Hematopoietic multipotent progenitor cell treated with erythropoietin and hydrocortisone succinate and interleukin-3 and kit ligand, for 15 days (in vitro differentiated cells): Measurements from ENCODE around the gene CTSZ.
"Not testable (repeated sequence)": the region's sequence is repeated elsewhere in the genome, so short reads cannot be mapped to it uniquely, and the experiment has no call there.

ENCODE experiments used
- DNase-seq: peaks from one replicate; pipeline ENCODE4 v3.0.0-alpha.2; 2015; ENCODE audit warnings: low spot score

Gene CTSZ

GRCh38 chr20:59006864-59007664 is at the start of gene CTSZ:
TSS of gene CTSZ (minus strand) at chr20:59007254. CDS start at chr20:59007128, 126 bp downstream.
- DNase-seq: peak; percentile 59

DNA sequence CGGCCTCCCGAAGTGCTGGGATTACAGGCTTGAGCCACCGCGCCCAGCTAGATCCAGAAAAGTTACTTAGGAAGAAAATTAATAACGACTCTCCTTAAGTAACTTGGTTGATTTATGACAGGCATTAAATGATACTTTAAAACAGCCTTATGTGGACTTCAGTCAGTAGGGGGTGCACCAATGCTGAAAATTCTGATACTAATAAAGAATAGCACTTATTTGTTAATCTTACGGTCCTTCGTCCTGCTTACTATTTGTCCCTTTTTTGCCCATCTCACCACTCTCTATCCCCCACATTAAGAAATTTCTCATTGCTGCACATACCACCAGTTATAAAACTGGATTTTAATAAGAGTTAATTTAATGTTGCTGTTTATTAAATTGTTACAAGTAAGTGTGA is 48.2 kb upstream of the CTSZ start:
- no peak for DNase-seq

- no peak for DNase-seq
Measured at GRCh38 chr20:59051666-59052185, 44.7 kb upstream of the CTSZ start.

DNA sequence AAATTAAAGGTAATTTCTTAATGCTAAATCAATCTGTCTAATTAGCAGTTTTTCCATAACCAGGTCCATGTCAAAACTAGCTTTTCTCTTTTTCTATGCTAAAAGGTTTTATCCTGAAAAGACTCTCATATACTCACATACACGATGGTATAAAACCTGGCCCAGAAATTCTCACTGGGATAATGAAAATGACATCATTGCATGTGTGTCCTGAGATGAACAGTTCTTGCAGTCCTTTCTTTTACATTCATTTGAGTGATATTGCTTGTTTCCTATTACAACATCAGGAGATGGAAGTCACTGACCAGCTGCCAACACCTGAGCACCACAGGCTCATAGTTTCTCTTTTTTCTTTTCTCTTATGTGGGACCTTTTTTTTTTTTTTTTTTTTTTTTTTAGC is 43.4 kb upstream of the CTSZ start:
- no peak for DNase-seq

DNA sequence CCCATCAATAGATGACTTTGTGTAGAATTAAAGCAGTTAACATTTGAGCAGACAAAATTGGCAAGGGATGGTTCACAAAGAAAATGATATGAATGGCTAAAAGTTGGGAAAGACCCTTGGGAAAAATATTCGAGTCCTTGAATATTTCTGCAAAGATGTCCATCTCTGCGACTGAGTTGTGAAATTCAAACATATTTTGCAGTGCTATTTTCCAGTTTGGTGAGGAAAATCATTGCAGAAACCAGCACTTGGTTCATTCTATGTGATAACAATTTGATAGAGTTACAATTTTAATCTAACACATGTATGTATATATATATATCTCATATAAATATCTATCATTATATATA is 41.6 kb upstream of the CTSZ start:
- DNase-seq: no peak

GRCh38 chr20:59047938-59048680 is 41.1 kb upstream of the CTSZ start:
- DNase-seq: no peak

DNA sequence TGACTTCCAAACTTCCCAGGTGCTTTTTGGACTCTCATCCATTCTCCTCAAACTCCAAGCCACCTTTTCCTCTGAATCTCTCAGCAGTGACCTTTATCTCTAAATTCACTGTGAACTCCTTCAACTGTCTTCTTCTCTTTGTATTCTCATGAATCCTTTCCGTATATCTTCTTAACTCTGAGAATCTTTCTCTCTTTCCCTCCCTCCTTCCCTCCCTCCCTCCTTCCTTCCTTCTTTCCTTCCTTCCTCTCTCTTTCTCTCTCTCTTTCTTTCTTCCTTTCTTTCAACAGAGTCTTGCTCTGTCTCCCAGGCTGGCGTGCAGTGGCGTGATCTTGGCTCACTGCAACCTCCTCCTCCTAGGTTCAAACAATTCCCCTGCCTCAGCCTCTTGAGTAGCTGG is 39.8 kb upstream of the CTSZ start:
- no peak for DNase-seq

DNA sequence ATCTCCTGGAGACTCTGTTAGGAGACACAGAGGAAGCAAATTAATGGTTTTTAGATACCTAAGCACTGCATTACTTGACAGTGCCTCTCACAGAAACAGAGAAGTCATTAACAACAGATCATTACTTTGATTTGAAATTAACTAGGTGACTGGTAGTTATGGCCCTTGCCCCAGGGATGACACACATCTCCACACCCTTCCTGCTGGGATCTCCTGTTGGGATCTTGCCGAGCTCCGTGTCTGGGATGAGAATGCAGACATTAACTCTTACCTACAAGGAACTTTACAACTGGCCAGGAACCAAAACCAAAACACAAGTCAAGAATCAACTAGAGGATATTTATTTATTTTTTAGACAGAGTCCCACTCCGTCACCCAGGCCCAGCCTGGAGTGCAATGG is 37.7 kb upstream of the CTSZ start:
- no peak for DNase-seq

DNA sequence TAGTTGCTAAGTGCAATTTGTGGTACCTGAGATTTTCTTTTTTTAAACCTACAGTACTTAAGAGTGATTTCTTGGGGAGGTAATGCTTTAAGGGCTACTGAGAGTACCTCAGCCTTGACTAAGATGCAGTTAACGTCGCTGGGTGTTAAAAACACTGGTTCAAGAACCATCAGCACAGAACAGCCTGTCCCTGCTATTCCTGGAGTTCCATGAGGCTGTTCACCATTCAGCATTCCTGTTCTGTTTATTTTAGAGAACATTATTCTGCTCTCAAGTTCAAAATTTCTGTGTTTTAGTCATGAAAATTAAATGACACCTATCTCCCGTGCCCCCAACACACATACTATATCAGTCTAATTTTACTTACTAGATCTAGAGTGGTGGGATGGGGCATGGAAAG is 37.2 kb upstream of the CTSZ start:
- no peak for DNase-seq

DNA sequence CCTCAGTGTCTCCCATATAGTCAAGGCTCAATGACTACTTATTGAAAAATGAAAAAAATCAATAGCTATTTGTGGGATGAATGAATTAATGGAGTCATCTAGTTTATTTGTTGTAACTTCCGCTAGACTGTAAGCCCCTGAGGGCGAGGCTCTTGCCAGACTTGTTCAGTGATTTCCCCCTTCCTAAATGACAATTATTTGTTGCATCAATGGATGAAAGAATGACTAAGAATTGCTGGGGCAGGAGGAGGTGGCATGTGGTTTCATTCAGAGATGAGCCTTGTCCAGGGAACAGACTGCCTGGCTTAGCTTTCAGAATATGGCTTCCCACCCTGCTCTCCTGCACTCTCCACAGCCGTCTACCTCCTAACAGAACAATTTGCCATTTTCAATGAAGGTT is 36.6 kb upstream of the CTSZ start:
- DNase-seq: no peak

DNA sequence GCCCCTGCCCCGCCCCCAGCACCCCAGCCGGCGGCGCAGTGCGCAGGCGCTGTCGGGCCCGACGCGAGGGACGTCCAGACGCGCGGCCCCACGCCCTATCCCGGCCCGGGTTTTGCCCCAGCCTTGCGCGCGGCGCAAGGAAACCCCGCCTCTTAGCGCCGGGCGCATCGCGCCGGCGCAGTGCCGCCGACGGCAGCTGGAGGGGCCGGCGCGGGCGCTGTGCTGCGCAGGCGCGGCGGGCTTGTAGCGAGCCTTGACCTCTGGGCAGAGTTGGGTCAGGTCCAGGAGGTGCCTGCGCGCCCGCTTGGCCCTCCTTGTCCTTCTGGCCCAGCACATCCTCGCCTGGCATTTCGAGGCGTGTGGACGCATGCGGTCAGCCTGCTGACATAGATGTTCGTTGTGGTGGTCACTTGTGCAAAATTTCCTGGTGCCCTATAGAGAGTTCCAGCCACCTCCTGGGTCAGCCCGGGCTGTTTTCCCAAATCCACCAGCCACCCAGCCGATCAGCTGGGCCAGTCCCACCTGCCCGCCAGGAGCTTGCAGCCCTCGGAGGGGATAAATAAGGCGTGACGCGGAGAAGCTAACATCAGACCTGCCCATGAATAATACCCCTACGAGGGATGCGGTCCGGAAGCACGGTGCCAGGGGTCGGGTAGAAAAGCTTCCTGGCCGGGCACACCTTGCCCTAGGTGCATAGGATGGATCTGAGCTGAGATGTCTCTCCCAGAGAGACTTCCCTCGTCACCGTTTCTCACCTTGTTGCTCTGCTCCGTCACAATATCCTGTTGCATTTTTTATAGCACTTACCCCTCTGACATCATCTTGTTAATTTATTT is 36.0 kb upstream of the CTSZ start:
- peak; percentile 96 for DNase-seq

DNA sequence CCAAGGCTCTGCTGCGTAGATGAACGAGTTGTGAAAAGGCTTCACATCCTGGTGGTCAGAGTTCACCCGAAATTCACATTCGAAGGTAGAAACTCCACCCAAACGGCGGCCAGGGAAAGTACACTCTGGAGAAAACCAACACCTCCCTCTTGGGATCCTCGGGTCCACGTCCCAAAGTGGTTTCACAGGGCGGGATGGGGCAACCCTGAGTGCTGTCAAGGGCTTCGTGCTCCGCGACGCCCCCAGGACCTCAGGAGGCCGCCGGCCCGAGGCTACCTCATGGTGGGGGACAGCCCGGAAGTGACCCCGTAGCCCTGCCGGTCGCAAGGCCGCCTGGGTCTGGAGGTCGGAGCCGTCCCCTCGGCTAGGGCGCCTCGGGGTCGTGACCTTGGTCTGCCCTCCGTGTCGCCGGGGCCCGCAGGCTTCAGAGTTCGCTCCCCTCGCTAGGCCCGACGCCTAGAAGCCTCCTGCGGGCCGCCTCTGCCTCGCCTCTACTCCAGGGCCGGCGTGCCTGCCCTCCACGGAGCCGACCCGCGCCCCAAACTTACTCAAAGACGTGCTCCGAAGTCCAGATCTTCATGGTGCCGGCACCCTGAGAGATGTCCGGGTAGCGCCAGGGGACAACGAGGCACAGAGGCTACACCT is 35.2 kb upstream of the CTSZ start, which contains the start of gene PRELID3B:
PRELID3B (minus strand) TSS at position 636 of the 645 bp plus-strand sequence; CDS start at position 580, 56 bp downstream.
- peak; percentile 33 for DNase-seq

GRCh38 chr20:59041487-59041886 is 34.4 kb upstream of the CTSZ start:
- DNase-seq: not testable (repeated sequence)

GRCh38 chr20:59040667-59041066 is 33.6 kb upstream of the CTSZ start:
- no peak for DNase-seq

DNA sequence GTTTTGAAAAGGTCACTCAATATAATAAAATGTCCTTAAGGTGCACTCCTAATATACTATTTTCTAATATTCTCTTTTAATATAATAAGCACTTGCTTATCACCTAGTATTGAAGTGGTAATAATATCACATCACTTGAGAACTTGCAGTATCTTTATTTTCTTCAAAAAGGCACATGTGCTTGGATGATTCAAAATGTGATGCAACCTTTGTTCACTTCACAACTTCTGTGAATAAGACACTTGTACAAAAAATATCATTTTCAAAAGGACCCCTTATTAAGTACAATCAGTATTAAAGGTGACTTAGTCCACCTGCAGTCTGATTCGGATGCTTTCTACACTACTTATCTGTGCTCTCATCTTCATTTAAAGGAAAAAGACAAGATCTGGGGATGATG is 32.2 kb upstream of the CTSZ start:
- no peak for DNase-seq

DNA sequence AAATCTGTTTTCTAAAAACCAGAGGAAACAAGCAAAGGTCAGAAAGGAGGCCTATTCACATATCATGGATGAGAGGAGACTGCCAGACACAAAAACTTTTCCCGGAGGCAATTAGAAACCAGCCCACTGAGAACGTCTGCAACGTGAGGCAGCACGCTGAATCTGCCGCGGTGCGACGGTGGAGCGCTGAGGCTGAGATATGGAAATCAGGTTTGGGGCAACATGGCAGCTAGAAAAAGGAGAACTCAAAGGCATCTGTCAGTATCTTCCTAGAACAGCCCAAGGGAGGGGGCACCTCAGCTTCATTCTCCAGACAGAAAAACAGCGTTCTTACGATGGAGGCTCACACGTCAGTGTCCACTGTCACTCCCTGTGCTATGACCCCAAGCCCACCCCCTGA is 30.3 kb upstream of the CTSZ start:
- no peak for DNase-seq

GRCh38 chr20:59035381-59035780 is 28.3 kb upstream of the CTSZ start:
- DNase-seq: no peak

DNA sequence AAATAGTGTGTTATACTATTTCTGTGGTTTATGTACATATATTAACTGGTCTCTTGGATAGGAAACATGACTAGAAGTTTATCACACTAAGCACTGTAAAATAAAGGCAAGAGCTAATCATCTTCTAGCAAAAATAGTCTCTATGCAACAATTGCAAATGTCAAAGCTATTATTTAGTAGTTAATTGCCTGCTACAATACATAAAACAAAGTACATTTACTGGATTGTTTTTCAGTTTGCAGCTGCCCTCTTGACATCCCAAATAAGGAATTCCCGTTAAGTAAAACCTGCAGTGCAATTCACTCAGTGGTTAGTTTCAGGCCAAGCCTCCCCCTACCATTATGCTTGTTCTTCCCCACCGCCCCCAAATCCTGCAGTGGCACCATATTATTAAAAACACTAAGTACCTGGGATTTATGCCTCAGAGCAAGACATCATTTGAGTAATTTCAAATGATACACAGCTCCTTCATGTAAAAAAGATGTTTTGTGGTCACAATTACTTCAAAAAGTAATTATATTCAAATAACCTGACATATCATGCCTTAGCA is 26.6 kb upstream of the CTSZ start:
- DNase-seq: no peak

- DNase-seq: no peak
Measured at GRCh38 chr20:59033093-59033492, 26.0 kb upstream of the CTSZ start.

- DNase-seq: no peak
Measured at GRCh38 chr20:59032713-59033059, 25.6 kb upstream of the CTSZ start.

DNA sequence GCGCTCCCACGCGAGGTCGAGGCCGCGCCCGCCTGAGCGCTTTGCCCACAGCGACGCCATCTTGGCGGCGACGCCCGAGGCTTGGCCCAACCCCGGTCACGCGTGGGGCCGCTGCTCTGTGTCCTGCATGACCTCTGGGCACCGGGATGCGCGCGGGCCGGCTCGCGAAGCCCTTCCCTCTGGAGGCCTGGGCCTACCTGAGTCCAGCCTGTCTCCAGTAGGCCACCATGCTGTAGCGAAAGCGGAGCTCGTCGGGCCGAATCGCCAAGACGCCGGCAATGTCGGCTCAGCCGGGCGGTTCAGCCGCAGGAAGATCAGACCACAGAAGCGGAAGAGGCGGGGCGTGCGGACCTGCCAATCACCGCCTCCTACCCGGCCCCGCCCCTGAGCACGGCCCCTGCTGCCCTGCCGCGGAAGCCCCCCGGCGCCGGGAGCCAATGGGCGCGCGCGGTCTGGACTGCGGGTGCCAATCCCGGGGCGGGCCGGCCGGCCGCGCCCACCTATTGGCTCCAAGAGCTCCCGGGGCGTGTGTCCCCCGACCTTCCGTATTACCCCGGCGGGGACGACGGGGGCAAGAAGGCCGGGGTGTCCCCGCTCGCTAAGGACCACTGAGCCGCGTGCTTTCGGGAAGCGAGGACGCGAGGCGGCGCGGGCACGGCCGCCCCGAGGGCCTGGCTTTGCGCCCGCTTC is 25.1 kb upstream of the CTSZ start, which contains the start of gene ATP5F1E:
ATP5F1E (minus strand) TSS at position 313 of the 690 bp plus-strand sequence; CDS start at position 229, 84 bp downstream.
- peak; percentile 91 for DNase-seq
